SJSA1 (cell line): ENCODE measurements around the gene RMDN2. TPM values are rescaled to one million over a fixed set of nuclear protein-coding genes. Genes with fewer than 3 reads are reported as not detected.
A peak's percentile ranks its signal among the peaks of the same experiment; 100 is the strongest.

Source experiments
- DNase-seq, 2 experiments: peaks; one replicate each; pipeline ENCODE4 v3.0.0-alpha.2; 2015 to 2020; ENCODE audit warnings: low spot score in 2 of 2, low read depth in 1 of 2
- H3K27ac ChIP-seq: fragments of 250-450 bp; sonication (Bioruptor Pico); 2 replicates; pipeline ENCODE4 v1.5.1; 2020; ENCODE audit warnings: mild to moderate bottlenecking, moderate library complexity
- H3K27me3 ChIP-seq: fragments of 250-450 bp; sonication (Bioruptor Pico); replicated peaks from 2 replicates; pipeline ENCODE4 v1.5.1; 2020; ENCODE audit warnings: mild to moderate bottlenecking, moderate library complexity
- H3K36me3 ChIP-seq: fragments of 250-450 bp; sonication (Bioruptor Pico); 2 replicates; pipeline ENCODE4 v1.5.1; 2020; ENCODE audit warnings: mild to moderate bottlenecking
- H3K4me1 ChIP-seq: fragments of 250-450 bp; sonication (Bioruptor Pico); replicated peaks from 2 replicates; pipeline ENCODE4 v1.6.1; 2021; ENCODE audit warnings: mild to moderate bottlenecking
- H3K4me3 ChIP-seq: fragments of 250-450 bp; sonication (Bioruptor Pico); 2 replicates; pipeline ENCODE4 v1.5.1; 2020; ENCODE audit warnings: mild to moderate bottlenecking
- H3K9me3 ChIP-seq: fragments of 250-450 bp; sonication (Bioruptor Pico); replicated peaks from 2 replicates; pipeline ENCODE4 v1.5.1; 2020; ENCODE audit warnings: mild to moderate bottlenecking
- total RNA-seq: library from RNA; depleted of rRNA; stranded (reverse); fragments of >200 nt; shearing (Covaris generic); gene quantifications from 2 replicates; pipeline ENCODE4 v1.2.3, GENCODE V29; 2014; rRNA removed

RMDN2 gene
- total RNA-seq, 1 experiment from 2014 or later: 20.8 TPM

GRCh38 chr2:38066421-38067115 is 141.5 kb downstream of the RMDN2 start:
- H3K4me1 ChIP-seq: peaks cover 24% of the 10 kb centered on the region
- H3K27ac ChIP-seq: peak overlapping the region; percentile 60
- H3K4me3 ChIP-seq: no peak overlapping the region
- H3K27me3 ChIP-seq: no peaks in the 10 kb centered on the region
- H3K36me3 ChIP-seq: peaks cover 14% of the 10 kb centered on the region
- no peak for DNase-seq
- no peaks in the 10 kb centered on the region for H3K9me3 ChIP-seq

Other genes with a start within 250 kb of the RMDN2 start
- gene CYP1B1, start 150.9 kb downstream of the RMDN2 start, total RNA-seq: 5.6 and 9.8 TPM in 2 replicates